Transverse colon (tissue), 4 donors: ENCODE data around the gene KIAA2012. TPM values are rescaled to one million over a fixed set of nuclear protein-coding genes. Genes with fewer than 3 reads are reported as not detected.
A peak's percentile ranks its signal among the peaks of the same experiment; 100 is the strongest.

ENCODE experiments used
- DNase-seq: peaks from one replicate; pipeline ENCODE4 v3.0.0-alpha.2; 2019
- H3K27ac ChIP-seq, 4 donors: fragments of 200-600 bp; sonication (generic); 2 replicates each; pipeline ENCODE4 v1.5.1; 2016 to 2018; ENCODE audit warnings: inconsistent platforms in 4 of 4
- H3K27me3 ChIP-seq: fragments of 200-600 bp; sonication (generic); 2 replicates; pipeline ENCODE4 v1.5.1; 2017; ENCODE audit warnings: inconsistent platforms
- H3K36me3 ChIP-seq, 4 donors: fragments of 200-600 bp; sonication (generic); 2 replicates each; pipeline ENCODE4 v1.5.1; 2017 to 2019; ENCODE audit warnings: inconsistent platforms in 4 of 4
- H3K4me1 ChIP-seq, 4 donors: fragments of 200-600 bp; sonication (generic); 2 replicates each; pipeline ENCODE4 v1.5.1; 2017 to 2020; ENCODE audit warnings: inconsistent platforms in 4 of 4
- H3K4me3 ChIP-seq, 4 donors: fragments of 200-600 bp; sonication (generic); 1 replicate in 1 of 4; 2 replicates in 3 of 4; pipeline versions ENCODE4 v1.5.1 to v1.6.1; 2017 to 2019; ENCODE audit warnings: inconsistent platforms in 4 of 4
- H3K9me3 ChIP-seq, 2 donors: fragments of 200-600 bp; sonication (generic); 2 replicates each; pipeline ENCODE4 v1.5.1; 2017 to 2019; ENCODE audit warnings: inconsistent platforms in 2 of 2
- EP300 ChIP-seq: sonication (generic); formaldehyde crosslinking; IDR thresholded peaks from one replicate; pipeline ENCODE4 v1.6.1; 2017; ENCODE audit warnings: antibody characterized with exemption, low read depth
- POLR2A ChIP-seq: fragments of 450-650 bp; IDR thresholded peaks from one replicate; pipeline ENCODE4 v1.6.1; 2016; ENCODE audit warnings: antibody characterized with exemption, mild to moderate bottlenecking, moderate library complexity
- POLR2AphosphoS5 ChIP-seq, 3 donors: sonication (generic); formaldehyde crosslinking; IDR thresholded peaks; one replicate each; pipeline ENCODE4 v1.6.1; 2016; ENCODE audit warnings: antibody characterized with exemption in 3 of 3
- WGBS, 2 donors: methylation state at CpG; one replicate each; pipeline ENCODE4 v1.1.5; 2018; ENCODE audit warnings: low coverage in 1 of 2; 5-methylcytosine and 5-hydroxymethylcytosine counted together
- in situ Hi-C, 4 donors: fragments of 200-750 bp; cut with MboI; loops; one replicate each; pipeline versions ENCODE4 v1.15.0 to v1.15.1; 2017; ENCODE audit warnings: low sequenced_read_pairs in 3 of 4, low pct_ligation_motif_present in 1 of 4, low pct_unique_long_range_greater_than_20kb in 1 of 4
- intact Hi-C: fragments of 100-400 bp; cut with DNase I; formaldehyde crosslinking; loops from one replicate; pipeline ENCODE4 v1.15.1; 2023; ENCODE audit warnings: low total_unique reads
- total RNA-seq, 4 donors: library from RNA; depleted of rRNA; stranded (reverse); fragments of >200 nt; gene quantifications; one replicate each; pipeline ENCODE4 v1.1.0, GENCODE V29; 2016
- TF ChIP-seq, protein P1 (sequence below), 5 experiments: fragments of 200-600 bp in 3 of 5; fragments of 450-650 bp in 2 of 5; sonication (generic) in 3 of 5; IDR thresholded peaks; 1 replicate in 2 of 5; 2 replicates in 3 of 5; pipeline ENCODE4 v1.5.1; 2016 to 2017; ENCODE audit warnings: antibody characterized with exemption in 5 of 5, inconsistent platforms in 3 of 5, mild to moderate bottlenecking in 2 of 5, moderate library complexity in 1 of 5

The KIAA2012 gene
- total RNA-seq, 4 donors from 2014 or later = not detected

DNA sequence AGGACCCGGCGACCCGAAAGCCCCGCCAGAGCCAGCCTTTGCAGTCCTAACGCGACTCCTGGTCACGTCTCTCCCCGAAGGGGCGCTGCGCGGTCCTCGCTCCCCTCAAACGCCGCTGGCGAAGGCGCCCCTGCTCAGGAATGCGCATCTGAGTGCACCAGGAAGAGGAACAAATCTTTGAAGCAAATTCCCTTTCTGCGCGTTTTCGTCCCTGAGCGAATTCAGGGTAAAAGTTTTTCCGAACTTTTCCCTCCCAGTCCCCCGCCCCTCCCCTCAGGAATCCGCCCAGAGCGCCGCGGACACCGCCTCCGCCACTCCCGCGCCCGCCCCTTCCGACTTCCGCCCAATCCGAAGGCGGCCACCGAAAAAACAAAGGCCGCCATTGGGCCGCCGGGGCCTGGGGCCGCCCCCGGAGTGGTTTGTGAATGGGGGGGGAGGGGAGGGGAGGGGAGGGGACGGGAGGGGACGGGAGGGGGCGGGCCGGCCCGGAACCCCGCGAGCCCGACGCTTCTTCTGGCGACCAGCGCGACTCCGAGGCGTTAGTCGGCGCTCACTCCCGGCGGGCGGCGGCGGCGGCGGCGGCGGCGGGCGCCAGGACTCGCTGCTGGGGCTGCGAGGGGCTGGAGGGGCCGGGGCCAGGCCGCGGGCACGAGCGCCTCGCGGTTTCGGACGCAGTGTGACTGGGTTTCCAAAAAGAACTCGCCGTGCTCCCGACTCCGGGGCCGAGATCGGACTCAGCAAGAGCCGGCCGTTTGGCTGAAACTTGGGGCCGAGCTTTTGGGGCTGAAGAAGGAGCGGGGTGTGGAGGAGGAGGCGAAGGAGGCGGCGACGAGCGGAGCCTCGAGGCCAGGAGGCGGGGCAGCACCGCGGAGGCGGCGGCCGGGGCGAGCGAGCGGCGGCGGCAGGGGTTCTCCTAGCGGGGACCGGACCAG lies 39.5 kb upstream of the KIAA2012 start, which contains the start of gene FZD7:
Gene FZD7 (plus strand): TSS at position 539 of the 932 bp plus-strand sequence. CDS start 793 bp downstream, outside the sequence.
- in situ Hi-C loops (loop anchor here in 1 of 4 donors (10.0 kb wide), 1 partner anchor 169 kb away; no protein-coding TSS in a partner anchor), intact Hi-C loops (loop anchor here (2.0 kb wide), 1 partner anchor 145 kb away; no protein-coding TSS in a partner anchor)
- WGBS, 2 donors = 1% methylated on average over 79 of the region's 109 CpGs; no CpG with 5 or more reads in 1 of the 2 donors
- H3K4me3 ChIP-seq = peak within 1 kb of the TSS; percentile 69 to 88 (median 80)
- peak within 1 kb of the TSS; percentile 91 to 99 (median 94) for H3K27ac ChIP-seq
- peaks cover 39% of the 10 kb centered on the region for H3K27me3 ChIP-seq
- peaks cover 5 to 29% (median 20%) of the 10 kb centered on the region in 4 donors for H3K4me1 ChIP-seq
- H3K36me3 ChIP-seq = no peaks in the 10 kb centered on the region
- TF ChIP-seq POLR2AphosphoS5 (IDR thresholded peaks at IDR 0.05) (peak; percentile 29 to 70 (median 68)), POLR2A (peak; percentile 29), EP300 (no peak)
- TF ChIP-seq, protein P1, sequence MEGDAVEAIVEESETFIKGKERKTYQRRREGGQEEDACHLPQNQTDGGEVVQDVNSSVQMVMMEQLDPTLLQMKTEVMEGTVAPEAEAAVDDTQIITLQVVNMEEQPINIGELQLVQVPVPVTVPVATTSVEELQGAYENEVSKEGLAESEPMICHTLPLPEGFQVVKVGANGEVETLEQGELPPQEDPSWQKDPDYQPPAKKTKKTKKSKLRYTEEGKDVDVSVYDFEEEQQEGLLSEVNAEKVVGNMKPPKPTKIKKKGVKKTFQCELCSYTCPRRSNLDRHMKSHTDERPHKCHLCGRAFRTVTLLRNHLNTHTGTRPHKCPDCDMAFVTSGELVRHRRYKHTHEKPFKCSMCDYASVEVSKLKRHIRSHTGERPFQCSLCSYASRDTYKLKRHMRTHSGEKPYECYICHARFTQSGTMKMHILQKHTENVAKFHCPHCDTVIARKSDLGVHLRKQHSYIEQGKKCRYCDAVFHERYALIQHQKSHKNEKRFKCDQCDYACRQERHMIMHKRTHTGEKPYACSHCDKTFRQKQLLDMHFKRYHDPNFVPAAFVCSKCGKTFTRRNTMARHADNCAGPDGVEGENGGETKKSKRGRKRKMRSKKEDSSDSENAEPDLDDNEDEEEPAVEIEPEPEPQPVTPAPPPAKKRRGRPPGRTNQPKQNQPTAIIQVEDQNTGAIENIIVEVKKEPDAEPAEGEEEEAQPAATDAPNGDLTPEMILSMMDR (IDR thresholded peaks at IDR 0.05) = peak in 4 of 5 experiments; percentile 0 to 17 (median 10)
- peak; percentile 94 for DNase-seq
- H3K9me3 ChIP-seq = no peaks in the 10 kb centered on the region

DNA sequence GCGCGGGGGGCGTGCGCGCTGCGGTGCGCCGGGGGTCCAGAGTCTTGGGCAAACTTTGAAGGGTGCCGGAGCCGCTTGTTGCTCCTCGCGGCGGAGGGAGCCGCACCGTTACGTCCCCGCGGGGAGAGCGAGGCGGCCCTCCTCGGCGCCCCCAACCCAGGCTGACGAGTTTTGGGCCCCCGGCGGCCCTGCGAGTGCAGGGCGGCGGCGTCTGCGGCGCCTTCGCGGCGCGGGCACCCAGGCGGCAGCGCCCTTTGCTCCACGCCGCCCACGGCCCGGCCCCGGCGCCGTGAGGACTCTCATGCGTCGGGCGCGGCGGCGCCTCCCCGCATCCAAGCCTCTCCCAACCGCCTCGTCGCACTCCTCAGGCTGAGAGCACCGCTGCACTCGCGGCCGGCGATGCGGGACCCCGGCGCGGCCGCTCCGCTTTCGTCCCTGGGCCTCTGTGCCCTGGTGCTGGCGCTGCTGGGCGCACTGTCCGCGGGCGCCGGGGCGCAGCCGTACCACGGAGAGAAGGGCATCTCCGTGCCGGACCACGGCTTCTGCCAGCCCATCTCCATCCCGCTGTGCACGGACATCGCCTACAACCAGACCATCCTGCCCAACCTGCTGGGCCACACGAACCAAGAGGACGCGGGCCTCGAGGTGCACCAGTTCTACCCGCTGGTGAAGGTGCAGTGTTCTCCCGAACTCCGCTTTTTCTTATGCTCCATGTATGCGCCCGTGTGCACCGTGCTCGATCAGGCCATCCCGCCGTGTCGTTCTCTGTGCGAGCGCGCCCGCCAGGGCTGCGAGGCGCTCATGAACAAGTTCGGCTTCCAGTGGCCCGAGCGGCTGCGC lies 38.6 kb upstream of the KIAA2012 start:
- WGBS, 2 donors = 0 to 8% methylated on average over 5 to 70 of the region's 105 CpGs
- peak overlapping the region; percentile 69 to 82 (median 75) for H3K4me3 ChIP-seq
- H3K27ac ChIP-seq = peak overlapping the region; percentile 91 to 99 (median 94)
- TF ChIP-seq, protein P1 (IDR thresholded peaks at IDR 0.05) = no peak
- TF ChIP-seq POLR2AphosphoS5 (IDR thresholded peaks at IDR 0.05) (no peak), EP300 (no peak), POLR2A (no peak)
- peaks cover 5 to 38% (median 24%) of the 10 kb centered on the region in 4 donors for H3K4me1 ChIP-seq
- intact Hi-C loops = loop anchor here (2.0 kb wide), 1 partner anchor 144 kb away; no protein-coding TSS in a partner anchor
- H3K27me3 ChIP-seq = peaks cover 39% of the 10 kb centered on the region
- H3K9me3 ChIP-seq = no peaks in the 10 kb centered on the region
- DNase-seq = peak; percentile 21
- in situ Hi-C loops = loop anchor here in 1 of 4 donors (10.0 kb wide), 1 partner anchor 170 kb away; no protein-coding TSS in a partner anchor
- H3K36me3 ChIP-seq = no peaks in the 10 kb centered on the region

DNA sequence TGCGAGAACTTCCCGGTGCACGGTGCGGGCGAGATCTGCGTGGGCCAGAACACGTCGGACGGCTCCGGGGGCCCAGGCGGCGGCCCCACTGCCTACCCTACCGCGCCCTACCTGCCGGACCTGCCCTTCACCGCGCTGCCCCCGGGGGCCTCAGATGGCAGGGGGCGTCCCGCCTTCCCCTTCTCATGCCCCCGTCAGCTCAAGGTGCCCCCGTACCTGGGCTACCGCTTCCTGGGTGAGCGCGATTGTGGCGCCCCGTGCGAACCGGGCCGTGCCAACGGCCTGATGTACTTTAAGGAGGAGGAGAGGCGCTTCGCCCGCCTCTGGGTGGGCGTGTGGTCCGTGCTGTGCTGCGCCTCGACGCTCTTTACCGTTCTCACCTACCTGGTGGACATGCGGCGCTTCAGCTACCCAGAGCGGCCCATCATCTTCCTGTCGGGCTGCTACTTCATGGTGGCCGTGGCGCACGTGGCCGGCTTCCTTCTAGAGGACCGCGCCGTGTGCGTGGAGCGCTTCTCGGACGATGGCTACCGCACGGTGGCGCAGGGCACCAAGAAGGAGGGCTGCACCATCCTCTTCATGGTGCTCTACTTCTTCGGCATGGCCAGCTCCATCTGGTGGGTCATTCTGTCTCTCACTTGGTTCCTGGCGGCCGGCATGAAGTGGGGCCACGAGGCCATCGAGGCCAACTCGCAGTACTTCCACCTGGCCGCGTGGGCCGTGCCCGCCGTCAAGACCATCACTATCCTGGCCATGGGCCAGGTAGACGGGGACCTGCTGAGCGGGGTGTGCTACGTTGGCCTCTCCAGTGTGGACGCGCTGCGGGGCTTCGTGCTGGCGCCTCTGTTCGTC lies 37.7 kb upstream of the KIAA2012 start:
- Histone ChIP-seq H3K27me3 (peaks cover 39% of the 10 kb centered on the region), H3K27ac (peak overlapping the region; percentile 91 to 99 (median 94)), H3K9me3 (no peaks in the 10 kb centered on the region), H3K4me3 (peak overlapping the region; percentile 69 to 82 (median 75)), H3K36me3 (no peaks in the 10 kb centered on the region), H3K4me1 (peaks cover 5 to 40% (median 25%) of the 10 kb centered on the region in 4 donors)
- intact Hi-C loops (loop anchor here (2.0 kb wide), 1 partner anchor 143 kb away; no protein-coding TSS in a partner anchor), in situ Hi-C loops (loop anchor here in 1 of 4 donors (10.0 kb wide), 1 partner anchor 171 kb away; no protein-coding TSS in a partner anchor)
- TF ChIP-seq, protein P1 (IDR thresholded peaks at IDR 0.05) = peak; percentile 26 to 52 (median 48)
- TF ChIP-seq POLR2AphosphoS5 (IDR thresholded peaks at IDR 0.05) = peak in 2 of 3 donors; percentile 2 to 23
- TF ChIP-seq POLR2A = no peak
- no peak for TF ChIP-seq EP300
- peak; percentile 60 for DNase-seq
- WGBS, 2 donors = 49 to 62% methylated on average over 9 to 68 of the region's 78 CpGs
